Activated CD4-positive, alpha-beta T cell treated with anti-CD3 and anti-CD28 coated beads, Interleukin-2, amount 50 U/mL, for 16 hours (primary cell): ENCODE results near the gene SNAP23.
"Not testable (repeated sequence)": the region's sequence is repeated elsewhere in the genome, so short reads cannot be mapped to it uniquely, and the experiment has no call there.

Experiments
- DNase-seq: peaks from one replicate; pipeline ENCODE4 v3.0.0-alpha.2; 2020

Gene SNAP23

GRCh38 chr15:42498212-42499068 lies 3.0 kb downstream of the SNAP23 start:
- DNase-seq: no peak

- DNase-seq: no peak
Observed at GRCh38 chr15:42499858-42500609, 4.6 kb downstream of the SNAP23 start.

GRCh38 chr15:42502477-42502876 lies 7.0 kb downstream of the SNAP23 start:
- DNase-seq: no peak

- DNase-seq: no peak
Observed at GRCh38 chr15:42503825-42504224, 8.4 kb downstream of the SNAP23 start.

GRCh38 chr15:42504631-42505030 lies 9.2 kb downstream of the SNAP23 start:
- DNase-seq: no peak

- no peak for DNase-seq
Observed at GRCh38 chr15:42507514-42507913, 12.1 kb downstream of the SNAP23 start.

GRCh38 chr15:42508263-42508690 lies 12.8 kb downstream of the SNAP23 start:
- DNase-seq: no peak

GRCh38 chr15:42510258-42511006 lies 15.0 kb downstream of the SNAP23 start:
- no peak for DNase-seq

- no peak for DNase-seq
Observed at GRCh38 chr15:42511007-42511391, 15.6 kb downstream of the SNAP23 start.

GRCh38 chr15:42523331-42523730 lies 27.9 kb downstream of the SNAP23 start:
- no peak for DNase-seq

GRCh38 chr15:42528970-42529369 lies 33.5 kb downstream of the SNAP23 start:
- DNase-seq: no peak

- no peak for DNase-seq
Observed at GRCh38 chr15:42533246-42533645, 37.8 kb downstream of the SNAP23 start.

- no peak for DNase-seq
Observed at GRCh38 chr15:42544853-42545629, 49.6 kb downstream of the SNAP23 start.

- DNase-seq: no peak
Observed at GRCh38 chr15:42547918-42548248, 52.4 kb downstream of the SNAP23 start.

- DNase-seq: peak; percentile 90
Observed at GRCh38 chr15:42548249-42549031, 53.0 kb downstream of the SNAP23 start, which contains the start of the genes HAUS2 and LRRC57. HAUS2 (plus strand) TSS chr15:42548838; CDS start chr15:42548873, 35 bp downstream. LRRC57 (minus strand) TSS chr15:42548793; CDS start chr15:42548434, 359 bp downstream.

GRCh38 chr15:42549032-42549491 lies 53.6 kb downstream of the SNAP23 start:
- peak; percentile 44 for DNase-seq

- DNase-seq: no peak
Observed at GRCh38 chr15:42549741-42550392, 54.4 kb downstream of the SNAP23 start.

GRCh38 chr15:42553554-42553953 lies 58.1 kb downstream of the SNAP23 start:
- DNase-seq: no peak

- not testable (repeated sequence) for DNase-seq
Observed at GRCh38 chr15:42556550-42557207, 61.2 kb downstream of the SNAP23 start.

GRCh38 chr15:42558739-42559138 lies 63.3 kb downstream of the SNAP23 start:
- no peak for DNase-seq
